Colonic mucosa (tissue), 4 donors: ENCODE results near the gene FREM2. TPM values are rescaled to one million over a fixed set of nuclear protein-coding genes. Genes with fewer than 3 reads are reported as not detected.

Experiments used
- DNase-seq: peaks from one replicate; pipeline ENCODE4 v3.0.0-alpha.2; 2020
- H3K27ac ChIP-seq: fragments of 200-600 bp; one replicate; pipeline ENCODE4 v1.8.0; 2021
- H3K27me3 ChIP-seq: fragments of 200-600 bp; one replicate; pipeline ENCODE4 v1.8.0; 2021
- H3K36me3 ChIP-seq: fragments of 200-600 bp; one replicate; pipeline ENCODE4 v1.8.0; 2021
- H3K4me1 ChIP-seq: fragments of 200-600 bp; one replicate; pipeline ENCODE4 v1.8.0; 2021; ENCODE audit warnings: mild to moderate bottlenecking
- H3K4me3 ChIP-seq: fragments of 200-600 bp; one replicate; pipeline ENCODE4 v1.8.0; 2021
- H3K9ac ChIP-seq, 2 donors: one replicate each; pipeline ENCODE4 v1.7.0; 2013; ENCODE audit warnings: control low read depth in 2 of 2, low read depth in 2 of 2, low read length in 2 of 2
- H3K9me3 ChIP-seq: fragments of 200-600 bp; one replicate; pipeline ENCODE4 v1.8.0; 2021
- CTCF ChIP-seq: fragments of 200-600 bp; IDR thresholded peaks from one replicate; pipeline ENCODE4 v1.8.0; 2022; ENCODE audit warnings: antibody characterized with exemption, mild to moderate bottlenecking
- intact Hi-C: fragments of 100-400 bp; cut with DNase I; formaldehyde crosslinking; loops from one replicate; pipeline ENCODE4 v1.14.1; 2022
- total RNA-seq, 2 donors: library from RNA; stranded (reverse); fragmentation: NEBNext Ultra II Directional in 1 of 2; extraction: Animal tissue kit (Norgen Biotek cat#: 25700) in 1 of 2; gene quantifications; one replicate each; pipeline ENCODE4 v1.2.1, GENCODE V29; 2021
- donor health status: healthy.
- donor health status: DM: no; HTN: no; CAD: no.
- donor health status: DM: no; HTN: no; CAD: no.

FREM2 gene
- total RNA-seq, 2 donors from 2014 or later: 0.86 to 1.1 TPM

DNA sequence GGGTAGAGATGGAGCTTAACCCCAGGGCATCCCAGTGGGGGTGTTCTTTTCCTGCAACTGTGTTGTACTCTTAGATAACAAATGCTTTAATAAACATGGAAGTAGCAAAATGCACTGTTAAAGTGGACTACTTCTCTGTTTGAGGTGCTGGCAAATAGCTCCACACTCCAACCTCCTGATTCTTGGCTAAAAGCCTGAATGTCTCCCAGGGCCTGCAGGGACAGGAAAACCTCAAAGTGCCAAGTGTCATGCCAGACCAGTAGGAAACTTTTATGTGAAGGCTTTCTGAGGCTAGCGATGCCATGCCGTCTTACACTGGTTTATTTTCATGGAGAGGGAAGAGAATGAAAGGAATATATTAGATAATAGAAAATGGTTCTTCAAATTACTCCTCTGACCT, 6.8 kb downstream of the FREM2 start:
- no peak overlapping the region for H3K27ac ChIP-seq
- H3K27me3 ChIP-seq: no peaks in the 10 kb centered on the region
- no peak overlapping the region for H3K9ac ChIP-seq
- H3K4me1 ChIP-seq: no peaks in the 10 kb centered on the region
- no peak for TF ChIP-seq CTCF
- no peaks in the 10 kb centered on the region for H3K36me3 ChIP-seq
- no peak for DNase-seq
- intact Hi-C loops: no loop called here
- no peak overlapping the region for H3K4me3 ChIP-seq
- H3K9me3 ChIP-seq: no peaks in the 10 kb centered on the region

- Histone ChIP-seq H3K9ac (no peak overlapping the region), H3K36me3 (no peaks in the 10 kb centered on the region), H3K9me3 (no peaks in the 10 kb centered on the region), H3K27ac (no peak overlapping the region), H3K27me3 (no peaks in the 10 kb centered on the region), H3K4me1 (no peaks in the 10 kb centered on the region), H3K4me3 (no peak overlapping the region)
- no peak for DNase-seq
- no peak for TF ChIP-seq CTCF
- intact Hi-C loops: no loop called here
These were observed 10.3 kb downstream of the FREM2 start for GRCh38 chr13:38697197-38697596.

DNA sequence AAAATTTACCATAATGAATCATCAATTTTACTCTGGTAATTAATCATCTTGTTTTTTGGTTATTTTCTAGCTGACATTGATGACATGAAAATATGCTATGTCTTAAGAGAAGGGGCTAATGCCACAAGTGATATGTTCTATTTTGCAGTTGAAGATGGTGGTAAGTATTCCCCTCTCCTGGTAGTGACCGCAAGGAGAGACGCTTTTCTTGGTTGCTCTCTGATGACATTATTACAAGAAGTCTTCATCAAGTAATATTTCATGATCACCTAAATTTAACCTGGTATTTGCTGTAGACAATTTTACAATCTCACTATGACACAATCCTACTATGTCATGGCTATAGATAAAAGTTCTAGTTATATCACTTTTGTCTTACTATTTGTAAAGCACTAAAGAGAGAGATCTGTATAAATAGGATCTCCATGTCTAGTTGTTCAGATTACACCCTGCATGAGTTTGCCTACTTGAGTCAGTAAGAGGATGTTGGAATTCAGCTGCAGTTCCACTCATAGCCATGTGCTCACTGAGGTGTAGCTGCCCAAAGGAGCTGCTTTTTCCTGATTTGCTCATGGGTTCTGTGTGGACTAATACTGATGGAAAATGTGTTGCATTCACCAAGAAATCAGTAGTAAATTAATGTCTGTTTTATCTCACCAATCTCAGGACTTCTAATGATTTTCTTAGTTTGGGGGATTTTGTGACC, 10.9 kb downstream of the FREM2 start:
- no peak overlapping the region for H3K4me3 ChIP-seq
- no peaks in the 10 kb centered on the region for H3K9me3 ChIP-seq
- H3K27me3 ChIP-seq: no peaks in the 10 kb centered on the region
- H3K9ac ChIP-seq: no peak overlapping the region
- intact Hi-C loops: no loop called here
- no peak for DNase-seq
- no peaks in the 10 kb centered on the region for H3K36me3 ChIP-seq
- no peaks in the 10 kb centered on the region for H3K4me1 ChIP-seq
- TF ChIP-seq CTCF: no peak
- H3K27ac ChIP-seq: no peak overlapping the region

- no peak for TF ChIP-seq CTCF
These were observed 13.2 kb downstream of the FREM2 start for GRCh38 chr13:38700051-38700450.

DNA sequence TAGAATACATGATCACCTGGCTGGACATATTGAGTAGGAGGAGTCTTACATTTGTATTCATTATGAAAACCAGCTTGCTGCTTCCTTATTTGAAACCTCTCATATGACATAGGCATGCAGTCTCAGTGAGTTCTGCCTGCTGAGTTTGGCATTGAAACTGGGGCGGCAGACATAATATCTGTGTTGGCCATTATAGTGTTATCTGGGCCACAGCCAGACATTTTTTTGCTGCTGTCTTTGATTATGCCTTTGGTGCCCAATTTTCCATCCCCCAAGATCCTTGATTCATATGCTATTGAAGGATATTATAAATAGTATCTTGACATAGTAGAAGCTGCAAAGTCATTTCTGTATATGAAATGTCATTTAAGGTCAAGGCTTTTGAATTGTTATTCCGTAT, 15.8 kb downstream of the FREM2 start:
- Histone ChIP-seq H3K27ac (no peak overlapping the region), H3K9ac (no peak overlapping the region), H3K9me3 (no peaks in the 10 kb centered on the region), H3K4me3 (no peak overlapping the region), H3K4me1 (no peaks in the 10 kb centered on the region), H3K36me3 (no peaks in the 10 kb centered on the region), H3K27me3 (no peaks in the 10 kb centered on the region)
- no peak for TF ChIP-seq CTCF
- no peak for DNase-seq
- intact Hi-C loops: no loop called here

More at GRCh38 chr13:38700051-38700450, 13.2 kb downstream of the FREM2 start:
- H3K4me3 ChIP-seq: no peak overlapping the region
- DNase-seq: no peak
- no peaks in the 10 kb centered on the region for H3K4me1 ChIP-seq
- intact Hi-C loops: no loop called here
- no peak overlapping the region for H3K27ac ChIP-seq
- no peak overlapping the region for H3K9ac ChIP-seq
- no peaks in the 10 kb centered on the region for H3K9me3 ChIP-seq
- no peaks in the 10 kb centered on the region for H3K36me3 ChIP-seq
- H3K27me3 ChIP-seq: no peaks in the 10 kb centered on the region
